ENCODE measurements around the gene GPALPP1. TPM values are rescaled to one million over a fixed set of nuclear protein-coding genes. Genes with fewer than 3 reads are reported as not detected.
A peak's percentile ranks its signal among the peaks of the same experiment; 100 is the strongest.
"Not testable (repeated sequence)": the region's sequence is repeated elsewhere in the genome, so short reads cannot be mapped to it uniquely, and the experiment has no call there.

GPALPP1 gene
- polyA plus RNA-seq (ENCODE audit: insufficient read length in 3 of 3) = 10 to 100 TPM; 55.3 to 61.2 (median 58.1) TPM

DNA sequence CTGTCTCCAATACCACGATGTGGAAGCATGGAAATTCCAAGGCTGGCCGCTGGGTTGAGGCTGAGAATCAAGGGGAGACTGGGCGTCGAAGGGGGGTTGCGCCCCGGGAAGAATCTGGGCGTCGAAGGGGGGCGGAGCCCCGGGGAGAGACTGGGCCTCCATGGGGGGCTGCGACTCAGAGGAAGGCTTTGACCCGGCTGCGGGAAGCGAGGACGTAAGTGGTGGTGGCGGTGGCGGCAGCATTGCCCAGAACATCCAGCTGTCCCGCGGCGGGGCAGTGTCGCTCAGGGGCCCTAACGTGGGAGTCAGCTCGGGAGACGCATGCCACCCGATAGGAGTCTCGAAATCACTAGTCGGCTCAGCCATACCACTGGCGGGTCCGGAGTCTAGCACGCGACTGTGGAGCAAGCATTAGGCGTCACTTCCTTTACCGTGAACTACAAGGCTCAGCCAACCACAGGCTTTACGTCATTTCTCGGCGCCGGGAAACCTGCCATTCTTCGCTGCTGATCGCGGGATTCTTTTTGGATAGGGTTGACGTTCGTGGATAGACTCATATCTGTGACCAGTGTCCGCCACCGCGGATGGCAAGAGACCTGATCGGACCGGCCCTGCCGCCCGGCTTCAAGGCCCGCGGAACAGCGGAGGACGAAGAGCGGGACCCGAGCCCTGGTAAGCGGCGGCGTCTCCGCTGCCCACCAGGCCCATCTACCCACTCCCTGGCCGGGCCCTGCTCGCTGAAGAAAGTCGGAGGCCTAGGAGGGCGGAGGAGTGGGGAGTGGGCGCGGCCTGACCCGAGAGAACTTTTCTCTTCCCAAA is at the start of gene GPALPP1, which contains the start of gene NUFIP1:
Gene GPALPP1, plus strand, starts transcription at position 468 of the 819 bp plus-strand sequence. Its CDS starts 117 bp downstream, at position 585.
Gene NUFIP1, minus strand, starts transcription at position 401 of the 819 bp plus-strand sequence. Its CDS starts 35 bp downstream, at position 366.
- DNase-seq (ENCODE audit: low read depth in 3 of 3, low spot score in 2 of 3) = peak; percentile 86 to 92 (median 87)

- not testable (repeated sequence) for DNase-seq (ENCODE audit: low read depth in 3 of 3, low spot score in 2 of 3)
Measured at GRCh38 chr13:44943411-44943810, 45.9 kb upstream of the GPALPP1 start.

DNA sequence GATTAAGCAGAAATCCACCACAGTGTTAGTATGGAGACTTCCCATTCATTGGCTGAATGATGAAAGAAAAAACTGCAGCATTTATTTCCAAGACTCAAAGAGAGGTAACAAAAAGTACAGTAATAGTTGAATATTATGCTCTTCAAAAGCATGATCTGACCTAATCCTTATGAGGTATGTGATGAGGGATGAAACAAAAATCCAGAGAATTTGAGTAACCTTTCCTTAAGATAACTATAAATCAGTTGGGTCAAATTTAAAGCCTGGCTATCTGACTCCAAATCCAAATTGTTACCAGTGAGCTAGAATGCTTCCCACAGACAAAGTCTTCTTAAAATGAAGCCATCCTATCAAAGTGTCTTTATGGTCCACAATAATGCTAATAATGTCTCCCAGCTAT is 38.2 kb upstream of the GPALPP1 start:
- no peak for DNase-seq (ENCODE audit: low read depth in 3 of 3, low spot score in 2 of 3)

GRCh38 chr13:44952671-44953070 is 36.7 kb upstream of the GPALPP1 start:
- no peak for DNase-seq (ENCODE audit: low read depth in 3 of 3, low spot score in 2 of 3)

GRCh38 chr13:44954224-44954623 is 35.1 kb upstream of the GPALPP1 start:
- no peak for DNase-seq (ENCODE audit: low read depth in 3 of 3, low spot score in 2 of 3)

DNA sequence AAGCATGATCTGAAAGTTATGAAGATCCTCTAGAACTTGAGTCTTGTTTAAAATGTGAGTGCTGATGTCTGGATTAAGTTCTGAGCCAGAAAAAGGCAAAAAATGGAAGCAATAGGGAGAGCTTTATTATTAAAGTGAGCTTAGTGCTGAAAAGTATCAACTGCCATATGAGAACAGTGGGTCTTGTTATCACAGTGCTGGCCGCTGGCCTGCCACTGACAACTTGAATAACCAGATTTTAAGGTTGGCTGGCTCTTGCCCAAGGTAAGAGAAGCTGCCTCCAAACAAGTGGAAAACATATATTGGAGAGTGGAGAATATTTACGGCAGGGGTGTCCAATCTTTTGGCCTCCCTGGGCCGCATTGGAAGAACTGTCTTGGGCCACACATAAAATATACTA is 33.9 kb upstream of the GPALPP1 start:
- no peak for DNase-seq (ENCODE audit: low read depth in 3 of 3, low spot score in 2 of 3)

GRCh38 chr13:44961997-44962396 is 27.3 kb upstream of the GPALPP1 start:
- DNase-seq (ENCODE audit: low read depth in 3 of 3, low spot score in 2 of 3) = no peak

DNA sequence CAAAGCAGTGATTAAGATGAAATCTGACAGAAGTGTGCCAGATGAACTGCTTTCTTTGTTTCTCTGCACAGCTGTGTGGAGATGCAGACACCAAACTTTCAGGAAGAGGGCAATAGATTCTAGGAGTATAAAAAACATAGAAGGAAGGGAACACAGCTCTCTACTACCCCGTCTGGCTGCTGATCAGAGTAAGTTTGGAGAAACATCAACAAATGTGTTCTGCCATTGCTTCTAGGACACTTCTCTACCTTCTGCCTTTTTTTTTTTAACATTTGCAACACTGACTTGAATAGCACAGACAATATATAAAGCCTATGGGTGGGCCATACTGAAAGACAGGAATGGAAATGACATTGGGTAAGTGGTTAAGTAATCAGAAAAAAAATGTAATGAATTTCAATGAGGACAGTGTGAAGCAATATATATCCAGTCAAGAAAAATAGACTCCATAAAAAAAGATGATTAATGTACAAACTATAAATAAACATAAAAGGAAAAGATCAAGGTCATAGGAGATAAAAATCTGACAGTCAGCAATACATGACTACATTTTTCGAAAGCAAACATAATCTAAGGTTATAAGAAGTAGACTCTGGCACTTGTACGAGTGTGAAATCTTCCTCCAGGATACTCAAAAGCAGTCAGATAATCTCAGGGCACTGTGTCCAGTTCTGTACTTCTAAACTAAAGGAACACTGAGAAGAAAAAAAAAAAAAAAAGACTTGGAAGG is 21.5 kb upstream of the GPALPP1 start:
- DNase-seq (ENCODE audit: low read depth in 3 of 3, low spot score in 2 of 3) = no peak

DNA sequence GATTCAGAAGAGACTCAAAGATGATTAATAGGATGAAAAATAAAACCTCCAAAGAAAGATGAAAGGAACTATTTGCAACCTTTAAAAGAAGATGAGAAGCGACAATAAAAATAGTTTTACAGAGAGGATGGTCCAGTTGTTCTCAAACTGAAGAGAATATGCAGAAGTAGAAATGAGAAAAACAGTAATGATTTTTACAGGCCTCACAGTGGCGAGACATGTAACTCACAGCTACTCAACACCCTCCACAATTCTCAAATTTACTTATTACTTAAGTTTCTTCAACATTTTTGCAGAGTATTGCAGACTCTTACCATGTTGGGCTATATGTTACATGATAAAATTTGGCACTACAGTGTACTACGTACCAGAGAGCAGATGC is 20.9 kb upstream of the GPALPP1 start:
- no peak for DNase-seq (ENCODE audit: low read depth in 3 of 3, low spot score in 2 of 3)

- DNase-seq (ENCODE audit: low read depth in 3 of 3, low spot score in 2 of 3) = peak in 1 of 3 donors; percentile 52
Measured at GRCh38 chr13:44969551-44970484, 19.5 kb upstream of the GPALPP1 start.

DNA sequence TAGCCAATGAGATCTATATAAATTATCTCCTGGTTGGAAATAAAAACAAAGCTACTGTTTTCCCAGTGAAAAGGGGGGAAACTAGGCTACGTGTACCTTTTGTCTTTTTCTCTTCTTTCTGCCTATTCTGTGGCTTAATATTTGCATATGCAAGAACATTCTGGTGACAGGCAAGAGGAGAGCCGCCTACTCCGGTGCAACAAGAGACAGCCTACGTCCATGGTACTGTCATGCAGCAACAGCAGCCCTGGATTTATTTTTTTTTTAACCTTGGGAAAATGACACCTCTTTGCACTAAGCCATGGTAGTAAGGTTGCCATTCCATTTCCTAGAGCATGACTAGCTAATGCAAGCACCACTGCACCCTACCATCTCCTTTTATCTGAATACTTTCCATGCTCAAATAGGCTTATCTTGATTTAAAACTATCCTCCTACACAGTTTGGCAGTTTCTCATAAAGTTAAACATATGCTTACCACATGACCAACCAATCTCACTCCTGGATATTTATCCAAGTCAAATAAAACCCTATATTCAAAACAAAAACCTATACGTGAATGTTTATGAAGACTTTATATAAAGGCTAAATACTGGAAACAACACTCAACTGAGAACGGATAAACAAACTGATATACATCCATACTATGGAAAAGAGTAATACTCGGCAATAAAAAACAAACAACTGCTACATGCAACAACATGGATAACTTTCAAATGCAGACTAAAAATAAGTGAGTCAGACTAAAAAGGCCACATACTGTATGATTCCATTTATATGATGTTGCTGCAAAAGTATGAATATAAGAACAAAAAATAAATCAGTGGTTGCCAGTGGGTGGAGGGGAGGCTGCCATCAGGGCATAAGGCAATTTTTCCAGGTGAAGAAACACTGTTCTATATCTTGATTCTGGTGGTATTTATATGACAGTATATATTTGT is 17.4 kb upstream of the GPALPP1 start:
- DNase-seq (ENCODE audit: low read depth in 3 of 3, low spot score in 2 of 3) = no peak

- DNase-seq (ENCODE audit: low read depth in 3 of 3, low spot score in 2 of 3) = no peak
Measured at GRCh38 chr13:44972956-44973581, 16.3 kb upstream of the GPALPP1 start.

DNA sequence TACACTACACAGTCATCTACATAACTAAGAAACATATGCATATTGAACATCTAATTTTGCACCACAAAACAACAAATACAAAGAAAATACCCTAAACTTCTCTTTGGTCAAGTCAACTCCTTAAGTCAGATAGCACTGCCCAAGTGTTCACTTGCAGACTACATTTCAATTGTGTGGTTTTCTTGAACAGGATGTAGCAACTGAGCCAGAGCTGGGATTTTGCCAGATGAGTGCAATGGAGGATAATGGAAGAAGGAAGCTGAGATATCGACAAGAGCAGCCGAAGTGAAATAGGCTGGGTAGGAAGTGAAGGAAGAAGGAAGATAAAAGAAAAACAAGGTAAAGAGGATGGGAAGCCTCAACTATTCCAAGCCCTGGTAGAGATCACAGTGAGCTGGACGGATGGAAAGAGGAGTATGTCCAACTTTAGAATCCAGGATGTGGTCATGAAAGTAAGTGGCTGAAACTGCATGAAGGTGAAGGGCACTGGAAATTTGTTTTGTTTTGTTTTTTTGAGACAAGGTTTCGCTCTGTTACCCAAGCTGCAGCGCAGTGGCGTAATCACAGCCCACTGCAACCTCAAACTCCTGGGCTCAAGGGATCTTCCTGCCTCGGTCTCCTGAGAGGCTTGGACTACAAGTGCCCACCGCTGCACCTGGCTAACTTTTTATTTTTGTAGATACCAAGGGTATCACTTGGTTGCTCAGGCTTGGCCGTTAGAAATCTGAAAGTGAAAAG is 15.1 kb upstream of the GPALPP1 start:
- DNase-seq (ENCODE audit: low read depth in 3 of 3, low spot score in 2 of 3) = no peak

- no peak for DNase-seq (ENCODE audit: low read depth in 3 of 3, low spot score in 2 of 3)
Measured at GRCh38 chr13:44976196-44976595, 13.1 kb upstream of the GPALPP1 start.

GRCh38 chr13:44976949-44977583 is 12.3 kb upstream of the GPALPP1 start:
- DNase-seq (ENCODE audit: low read depth in 3 of 3, low spot score in 2 of 3) = no peak

DNA sequence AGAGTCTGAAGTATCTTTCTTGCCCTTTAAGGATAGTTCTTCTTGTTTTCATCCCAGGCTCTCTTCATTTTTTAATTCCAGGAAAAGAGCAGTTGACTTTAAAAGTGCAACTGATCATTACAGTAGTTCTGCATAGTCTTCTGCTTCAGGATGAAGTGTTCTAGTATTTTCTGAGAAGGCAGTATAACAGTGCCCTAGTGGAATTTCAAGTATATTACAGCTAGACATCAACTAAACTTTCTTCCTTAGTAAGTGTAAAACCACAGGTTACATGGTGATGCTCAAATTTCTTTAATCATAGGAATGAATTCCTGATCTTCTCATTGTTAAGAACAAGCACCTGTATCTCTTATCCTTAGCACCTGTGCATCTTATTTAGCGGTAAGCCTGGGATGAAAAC is 11.0 kb upstream of the GPALPP1 start:
- no peak for DNase-seq (ENCODE audit: low read depth in 3 of 3, low spot score in 2 of 3)

DNA sequence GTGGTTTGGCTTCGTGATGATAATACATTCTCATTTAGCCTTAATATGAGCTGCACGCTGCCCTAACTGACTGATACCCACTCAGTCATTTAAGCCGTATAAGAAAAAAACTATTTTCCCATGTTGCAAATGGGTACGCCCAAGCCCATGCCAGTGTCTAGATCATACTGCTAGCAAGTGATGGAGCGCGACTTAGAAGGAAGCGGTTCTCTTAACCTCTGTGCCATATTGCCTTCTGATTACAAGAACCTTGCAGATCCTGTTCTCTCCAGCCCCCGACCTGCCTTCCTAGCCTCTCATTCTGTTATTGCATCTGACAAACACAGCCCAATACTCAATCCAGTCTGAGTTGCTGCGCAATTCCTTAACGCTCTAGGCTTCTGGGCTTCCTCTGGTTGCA is 603 bp downstream of the GPALPP1 start:
- no peak for DNase-seq (ENCODE audit: low read depth in 3 of 3, low spot score in 2 of 3)

DNA sequence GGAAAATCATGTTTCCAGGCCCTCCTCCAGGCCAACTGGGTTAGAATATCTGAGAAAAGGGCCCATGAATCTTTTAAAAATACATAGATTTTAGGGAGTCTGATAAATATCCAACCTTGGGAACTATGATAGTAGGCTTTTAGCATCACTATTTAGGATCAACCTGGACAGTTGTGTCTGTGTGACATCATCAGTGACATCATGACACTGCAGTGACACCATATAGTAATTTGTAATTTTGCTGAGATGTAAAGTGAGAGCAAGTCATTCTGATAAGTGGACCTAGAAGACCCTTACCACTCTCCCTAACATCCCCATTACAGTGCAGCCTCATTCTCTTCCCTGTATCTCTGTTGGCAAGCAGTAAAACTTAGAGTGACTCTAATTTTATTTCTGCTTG is 14.1 kb downstream of the GPALPP1 start:
- DNase-seq (ENCODE audit: low read depth in 3 of 3, low spot score in 2 of 3) = no peak
